Measurements from ENCODE around the gene MTHFSD.

The MTHFSD gene

GRCh38 chr16:86527366-86527765 lies 27.7 kb downstream of the MTHFSD start:
- no peaks in the 10 kb centered on the region for H3K79me2 ChIP-seq (ENCODE audit: control insufficient read depth, insufficient read depth, low read length)
- H3K79me1 ChIP-seq (ENCODE audit: low read length) = no peaks in the 10 kb centered on the region
- H4K8ac ChIP-seq (ENCODE audit: low read depth, low read length) = no peak overlapping the region
- H2BK15ac ChIP-seq (replicated peaks; ENCODE audit: low read depth) = no peak overlapping the region
- no peak overlapping the region for H4K5ac ChIP-seq (ENCODE audit: low read length)
- H3K56ac ChIP-seq (ENCODE audit: low read length) = no peak overlapping the region
- H2BK120ac ChIP-seq (ENCODE audit: low read depth, low read length) = no peak overlapping the region
- no peak for DNase-seq
- H3K27ac ChIP-seq (ENCODE audit: low read depth, low read length) = no peak overlapping the region
- no peak overlapping the region for H2AK5ac ChIP-seq (ENCODE audit: low read length)
- H3K4ac ChIP-seq (ENCODE audit: low read depth, low read length) = no peak overlapping the region
- H3K4me2 ChIP-seq (ENCODE audit: low read length) = no peak overlapping the region
- H3K4me3 ChIP-seq (ENCODE audit: low read length) = no peak overlapping the region
- no peak overlapping the region for H2BK5ac ChIP-seq (ENCODE audit: low read length)
- H3K9ac ChIP-seq (ENCODE audit: low read length) = no peak overlapping the region
- H3K23ac ChIP-seq (ENCODE audit: low read length) = no peak overlapping the region
- H3K27me3 ChIP-seq (ENCODE audit: insufficient read depth, low read length, poor library complexity) = no peaks in the 10 kb centered on the region
- H3K36me3 ChIP-seq (ENCODE audit: control insufficient read depth, insufficient read depth, low read length) = no peaks in the 10 kb centered on the region
- H3K4me1 ChIP-seq (ENCODE audit: control insufficient read depth, low read depth, low read length) = no peaks in the 10 kb centered on the region
- WGBS (ENCODE audit: extremely low coverage, insufficient coverage, low lambda C conversion rate) = no CpG with 5 or more reads among the region's 15 CpGs
- no peak overlapping the region for H3K18ac ChIP-seq (ENCODE audit: low read length)

DNA sequence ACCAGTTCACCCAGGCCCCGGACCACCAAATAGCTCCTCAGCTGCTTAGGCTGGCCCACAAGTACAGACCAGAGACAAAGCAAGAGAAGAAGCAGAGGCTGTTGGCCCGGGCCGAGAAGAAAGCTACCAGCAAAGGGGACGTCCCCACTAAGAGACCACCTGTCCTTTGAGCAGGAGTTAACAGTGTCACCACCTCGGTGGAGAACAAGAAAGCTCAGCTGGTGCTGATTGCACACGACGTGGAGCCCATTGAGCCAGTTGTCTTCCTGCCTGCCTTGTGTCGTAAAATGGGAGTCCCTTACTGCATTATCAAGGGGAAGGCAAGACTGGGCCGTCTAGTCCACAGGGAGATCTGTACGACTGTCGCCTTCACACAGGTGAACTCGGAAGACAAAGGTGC lies 29.3 kb downstream of the MTHFSD start:
- H3K79me1 ChIP-seq (ENCODE audit: low read length) = no peaks in the 10 kb centered on the region
- no peaks in the 10 kb centered on the region for H3K36me3 ChIP-seq (ENCODE audit: control insufficient read depth, insufficient read depth, low read length)
- no CpG with 5 or more reads among the region's 12 CpGs for WGBS (ENCODE audit: extremely low coverage, insufficient coverage, low lambda C conversion rate)
- H3K4me2 ChIP-seq (ENCODE audit: low read length) = no peak overlapping the region
- H3K4me3 ChIP-seq (ENCODE audit: low read length) = no peak overlapping the region
- H3K18ac ChIP-seq (ENCODE audit: low read length) = no peak overlapping the region
- H4K8ac ChIP-seq (ENCODE audit: low read depth, low read length) = no peak overlapping the region
- no peak overlapping the region for H2BK5ac ChIP-seq (ENCODE audit: low read length)
- no peaks in the 10 kb centered on the region for H3K79me2 ChIP-seq (ENCODE audit: control insufficient read depth, insufficient read depth, low read length)
- H3K27me3 ChIP-seq (ENCODE audit: insufficient read depth, low read length, poor library complexity) = no peaks in the 10 kb centered on the region
- no peak overlapping the region for H2AK5ac ChIP-seq (ENCODE audit: low read length)
- H3K4ac ChIP-seq (ENCODE audit: low read depth, low read length) = no peak overlapping the region
- H2BK120ac ChIP-seq (ENCODE audit: low read depth, low read length) = no peak overlapping the region
- H4K5ac ChIP-seq (ENCODE audit: low read length) = no peak overlapping the region
- H3K56ac ChIP-seq (ENCODE audit: low read length) = no peak overlapping the region
- H3K23ac ChIP-seq (ENCODE audit: low read length) = no peak overlapping the region
- no peaks in the 10 kb centered on the region for H3K4me1 ChIP-seq (ENCODE audit: control insufficient read depth, low read depth, low read length)
- DNase-seq = no peak
- no peak overlapping the region for H2BK15ac ChIP-seq (replicated peaks; ENCODE audit: low read depth)
- no peak overlapping the region for H3K27ac ChIP-seq (ENCODE audit: low read depth, low read length)
- H3K9ac ChIP-seq (ENCODE audit: low read length) = no peak overlapping the region

DNA sequence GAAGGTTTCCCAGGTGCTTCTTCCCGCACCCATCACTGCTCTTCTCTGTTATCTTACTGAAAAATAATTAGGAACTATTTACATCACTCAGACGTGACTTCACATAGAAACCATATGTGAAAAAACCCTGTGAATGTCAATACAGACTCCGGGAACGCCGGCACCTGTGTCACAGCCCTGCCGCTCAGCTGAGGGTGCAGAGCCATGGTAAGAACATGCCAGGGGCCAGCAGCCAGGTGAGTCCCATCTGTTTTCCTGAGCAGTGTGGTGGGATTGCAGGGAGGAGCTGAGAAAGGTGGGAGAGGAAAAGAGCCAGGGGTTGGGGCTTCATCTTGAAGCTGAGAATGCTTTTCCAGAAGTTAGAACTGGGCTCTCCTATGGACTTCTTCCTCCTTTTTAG lies 31.0 kb downstream of the MTHFSD start:
- Histone ChIP-seq H3K23ac (ENCODE audit: low read length) (no peak overlapping the region), H2BK120ac (ENCODE audit: low read depth, low read length) (no peak overlapping the region), H4K5ac (ENCODE audit: low read length) (no peak overlapping the region), H3K4me2 (ENCODE audit: low read length) (no peak overlapping the region), H3K4me3 (ENCODE audit: low read length) (no peak overlapping the region), H2BK15ac (replicated peaks; ENCODE audit: low read depth) (no peak overlapping the region), H3K9ac (ENCODE audit: low read length) (no peak overlapping the region), H2BK5ac (ENCODE audit: low read length) (no peak overlapping the region), H3K4me1 (ENCODE audit: control insufficient read depth, low read depth, low read length) (no peaks in the 10 kb centered on the region), H3K36me3 (ENCODE audit: control insufficient read depth, insufficient read depth, low read length) (no peaks in the 10 kb centered on the region), H2AK5ac (ENCODE audit: low read length) (no peak overlapping the region), H3K27me3 (ENCODE audit: insufficient read depth, low read length, poor library complexity) (no peaks in the 10 kb centered on the region), H3K27ac (ENCODE audit: low read depth, low read length) (no peak overlapping the region), H3K79me1 (ENCODE audit: low read length) (no peaks in the 10 kb centered on the region), H3K4ac (ENCODE audit: low read depth, low read length) (no peak overlapping the region), H3K79me2 (ENCODE audit: control insufficient read depth, insufficient read depth, low read length) (no peaks in the 10 kb centered on the region), H4K8ac (ENCODE audit: low read depth, low read length) (no peak overlapping the region), H3K18ac (ENCODE audit: low read length) (no peak overlapping the region), H3K56ac (ENCODE audit: low read length) (no peak overlapping the region)
- no peak for DNase-seq
- WGBS (ENCODE audit: extremely low coverage, insufficient coverage, low lambda C conversion rate) = no CpG with 5 or more reads among the region's 6 CpGs

- no peak overlapping the region for H3K27ac ChIP-seq (ENCODE audit: low read depth, low read length)
- no peaks in the 10 kb centered on the region for H3K79me2 ChIP-seq (ENCODE audit: control insufficient read depth, insufficient read depth, low read length)
- H3K9ac ChIP-seq (ENCODE audit: low read length) = no peak overlapping the region
- no peak overlapping the region for H3K4ac ChIP-seq (ENCODE audit: low read depth, low read length)
- H4K5ac ChIP-seq (ENCODE audit: low read length) = no peak overlapping the region
- no peaks in the 10 kb centered on the region for H3K4me1 ChIP-seq (ENCODE audit: control insufficient read depth, low read depth, low read length)
- no peaks in the 10 kb centered on the region for H3K79me1 ChIP-seq (ENCODE audit: low read length)
- H3K56ac ChIP-seq (ENCODE audit: low read length) = no peak overlapping the region
- WGBS (ENCODE audit: extremely low coverage, insufficient coverage, low lambda C conversion rate) = no CpG with 5 or more reads among the region's 5 CpGs
- no peaks in the 10 kb centered on the region for H3K27me3 ChIP-seq (ENCODE audit: insufficient read depth, low read length, poor library complexity)
- H2AK5ac ChIP-seq (ENCODE audit: low read length) = no peak overlapping the region
- H2BK15ac ChIP-seq (replicated peaks; ENCODE audit: low read depth) = no peak overlapping the region
- no peak overlapping the region for H3K18ac ChIP-seq (ENCODE audit: low read length)
- no peak overlapping the region for H3K23ac ChIP-seq (ENCODE audit: low read length)
- H4K8ac ChIP-seq (ENCODE audit: low read depth, low read length) = no peak overlapping the region
- H3K36me3 ChIP-seq (ENCODE audit: control insufficient read depth, insufficient read depth, low read length) = no peaks in the 10 kb centered on the region
- no peak overlapping the region for H2BK120ac ChIP-seq (ENCODE audit: low read depth, low read length)
- no peak for DNase-seq
- H3K4me3 ChIP-seq (ENCODE audit: low read length) = no peak overlapping the region
- H3K4me2 ChIP-seq (ENCODE audit: low read length) = no peak overlapping the region
- H2BK5ac ChIP-seq (ENCODE audit: low read length) = no peak overlapping the region
Observed at GRCh38 chr16:86523166-86523740, 31.8 kb downstream of the MTHFSD start.

- Histone ChIP-seq H3K23ac (ENCODE audit: low read length) (no peak overlapping the region), H3K79me1 (ENCODE audit: low read length) (no peaks in the 10 kb centered on the region), H3K4me1 (ENCODE audit: control insufficient read depth, low read depth, low read length) (no peaks in the 10 kb centered on the region), H3K9ac (ENCODE audit: low read length) (no peak overlapping the region), H2BK15ac (replicated peaks; ENCODE audit: low read depth) (no peak overlapping the region), H4K5ac (ENCODE audit: low read length) (no peak overlapping the region), H3K4me2 (ENCODE audit: low read length) (no peak overlapping the region), H3K36me3 (ENCODE audit: control insufficient read depth, insufficient read depth, low read length) (no peaks in the 10 kb centered on the region), H3K4ac (ENCODE audit: low read depth, low read length) (no peak overlapping the region), H2BK5ac (ENCODE audit: low read length) (no peak overlapping the region), H2BK120ac (ENCODE audit: low read depth, low read length) (no peak overlapping the region), H3K27me3 (ENCODE audit: insufficient read depth, low read length, poor library complexity) (no peaks in the 10 kb centered on the region), H3K18ac (ENCODE audit: low read length) (no peak overlapping the region), H4K8ac (ENCODE audit: low read depth, low read length) (no peak overlapping the region), H3K56ac (ENCODE audit: low read length) (no peak overlapping the region), H3K4me3 (ENCODE audit: low read length) (no peak overlapping the region), H3K79me2 (ENCODE audit: control insufficient read depth, insufficient read depth, low read length) (no peaks in the 10 kb centered on the region), H2AK5ac (ENCODE audit: low read length) (no peak overlapping the region), H3K27ac (ENCODE audit: low read depth, low read length) (no peak overlapping the region)
- no peak for DNase-seq
- WGBS (ENCODE audit: extremely low coverage, insufficient coverage, low lambda C conversion rate) = no CpG with 5 or more reads among the region's 16 CpGs
Observed at GRCh38 chr16:86522634-86523033, 32.4 kb downstream of the MTHFSD start.
